MM.1S (cell line): Measurements from ENCODE around the gene ZNF487.
"Not testable (repeated sequence)": the region's sequence is repeated elsewhere in the genome, so short reads cannot be mapped to it uniquely, and the experiment has no call there.

Experiments used
- DNase-seq: peaks from one replicate; pipeline ENCODE4 v3.0.0-alpha.2; 2015
- H2AFZ ChIP-seq: fragments of 300-600 bp; sonication (generic); 2 replicates; pipeline ENCODE4 v1.6.0; 2016; ENCODE audit warnings: antibody characterized with exemption, low read length
- H3F3A ChIP-seq: fragments of 300-600 bp; sonication (generic); 2 replicates; pipeline ENCODE4 v1.6.1; 2016; ENCODE audit warnings: mild to moderate bottlenecking, antibody characterized with exemption, low read length, moderate library complexity, mixed read lengths; ENCODE audit not compliant: insufficient read depth
- H3K27ac ChIP-seq: fragments of 300-600 bp; sonication (generic); 2 replicates; pipeline ENCODE4 v1.5.1; 2016; ENCODE audit warnings: mild to moderate bottlenecking, low read length
- H3K27me3 ChIP-seq: fragments of 300-600 bp; sonication (generic); replicated peaks from 2 replicates; pipeline ENCODE4 v1.6.0; 2016; ENCODE audit warnings: low read length; ENCODE audit not compliant: insufficient read depth
- H3K36me3 ChIP-seq: fragments of 300-600 bp; sonication (generic); replicated peaks from 2 replicates; pipeline ENCODE4 v1.6.1; 2016; ENCODE audit warnings: mild to moderate bottlenecking, low read length, mixed read lengths; ENCODE audit not compliant: insufficient read depth
- H3K4me1 ChIP-seq: fragments of 300-600 bp; sonication (generic); 2 replicates; pipeline ENCODE4 v1.6.1; 2016; ENCODE audit warnings: low read length, mixed read lengths
- H3K4me2 ChIP-seq: fragments of 300-600 bp; sonication (generic); 2 replicates; pipeline ENCODE4 v1.6.0; 2016; ENCODE audit warnings: low read depth, low read length
- H3K4me3 ChIP-seq: fragments of 300-600 bp; sonication (generic); 2 replicates; pipeline ENCODE4 v1.5.1; 2016; ENCODE audit warnings: low read length, mixed read lengths
- H3K79me2 ChIP-seq: fragments of 300-600 bp; sonication (generic); 2 replicates; pipeline ENCODE4 v1.6.1; 2016; ENCODE audit warnings: mixed run types, low read length, mixed read lengths
- H3K9ac ChIP-seq: fragments of 300-600 bp; sonication (generic); 2 replicates; pipeline ENCODE4 v1.6.1; 2016; ENCODE audit warnings: low read length, mixed read lengths
- H3K9me2 ChIP-seq: fragments of 300-600 bp; sonication (generic); replicated peaks from 2 replicates; pipeline ENCODE4 v1.6.1; 2016; ENCODE audit warnings: mild to moderate bottlenecking, low read length, mixed read lengths; ENCODE audit not compliant: insufficient read depth
- H3K9me3 ChIP-seq: fragments of 300-600 bp; sonication (generic); replicated peaks from 2 replicates; pipeline ENCODE4 v1.6.1; 2016; ENCODE audit warnings: mild to moderate bottlenecking, low read length, mixed read lengths; ENCODE audit not compliant: insufficient read depth
- H4K20me1 ChIP-seq: fragments of 300-600 bp; sonication (generic); 2 replicates; pipeline ENCODE4 v1.6.1; 2016; ENCODE audit warnings: mild to moderate bottlenecking, low read length, moderate library complexity, mixed read lengths; ENCODE audit not compliant: insufficient read depth
- CTCF ChIP-seq: fragments of 300-600 bp; sonication (generic); IDR thresholded peaks from 2 replicates; pipeline ENCODE4 v1.5.1; 2016; ENCODE audit warnings: antibody characterized with exemption, low read length, mixed read lengths
- EZH2 ChIP-seq: fragments of 300-600 bp; sonication (generic); optimal IDR thresholded peaks from 2 replicates; pipeline ENCODE3; 2017; ENCODE audit warnings: low read depth, mild to moderate bottlenecking, antibody characterized with exemption, low read length, mixed read lengths
- EZH2phosphoT487 ChIP-seq: fragments of 300-600 bp; sonication (generic); IDR thresholded peaks from 2 replicates; pipeline ENCODE4 v1.6.1; 2018; ENCODE audit warnings: antibody characterized with exemption, low read length

Gene ZNF487

GRCh38 chr10:43448742-43449141 lies 11.8 kb downstream of the ZNF487 start:
- H3K4me1 ChIP-seq, result peaks cover 23% of the 10 kb centered on the region

GRCh38 chr10:43452356-43452914 lies 15.5 kb downstream of the ZNF487 start:
- H3K9ac ChIP-seq, result peak overlapping the region; percentile 67

More at GRCh38 chr10:43448742-43449141, 11.8 kb downstream of the ZNF487 start:
- Histone ChIP-seq H3K79me2 (peaks cover 12% of the 10 kb centered on the region), H4K20me1 (no peaks in the 10 kb centered on the region), H3K27me3 (no peaks in the 10 kb centered on the region), H3K4me2 (no peak overlapping the region), H3K9ac (no peak overlapping the region), H3K9me3 (no peaks in the 10 kb centered on the region), H2AFZ (no peak overlapping the region), H3K9me2 (no peaks in the 10 kb centered on the region), H3F3A (peaks cover 32% of the 10 kb centered on the region), H3K27ac (no peak overlapping the region), H3K4me3 (no peak overlapping the region), H3K36me3 (no peaks in the 10 kb centered on the region)
- DNase-seq, result no peak
- no peak for TF ChIP-seq CTCF
- TF ChIP-seq EZH2, result no peak
- no peak for TF ChIP-seq EZH2phosphoT487

GRCh38 chr10:43453266-43453831 lies 16.4 kb downstream of the ZNF487 start:
- no peak overlapping the region for H3K4me3 ChIP-seq
- H2AFZ ChIP-seq, result no peak overlapping the region
- H3K79me2 ChIP-seq, result peaks cover 13% of the 10 kb centered on the region
- H3K4me1 ChIP-seq, result peaks cover 30% of the 10 kb centered on the region
- H4K20me1 ChIP-seq, result no peaks in the 10 kb centered on the region
- no peaks in the 10 kb centered on the region for H3K27me3 ChIP-seq
- TF ChIP-seq CTCF, result no peak
- TF ChIP-seq EZH2, result no peak
- TF ChIP-seq EZH2phosphoT487, result no peak
- H3K9ac ChIP-seq, result peak overlapping the region; percentile 67; the same call in 1 of the 2 replicates
- H3K36me3 ChIP-seq, result no peaks in the 10 kb centered on the region
- DNase-seq, result no peak
- peak overlapping the region; percentile 84 for H3K4me2 ChIP-seq
- H3K27ac ChIP-seq, result peak overlapping the region; percentile 97
- H3K9me3 ChIP-seq, result no peaks in the 10 kb centered on the region
- no peaks in the 10 kb centered on the region for H3K9me2 ChIP-seq
- peaks cover 40% of the 10 kb centered on the region for H3F3A ChIP-seq

More at GRCh38 chr10:43452356-43452914, 15.5 kb downstream of the ZNF487 start:
- H3K27ac ChIP-seq, result peak overlapping the region; percentile 97
- H3K4me1 ChIP-seq, result peaks cover 30% of the 10 kb centered on the region
- H4K20me1 ChIP-seq, result no peaks in the 10 kb centered on the region
- H3K27me3 ChIP-seq, result no peaks in the 10 kb centered on the region
- DNase-seq, result peak; percentile 14
- H3K4me3 ChIP-seq, result peak overlapping the region; percentile 23; the same call in 1 of the 2 replicates
- H2AFZ ChIP-seq, result 0 out of 2 replicates have a peak overlapping the region, but pooled peaks have one; percentile 16
- H3F3A ChIP-seq, result peaks cover 40% of the 10 kb centered on the region
- H3K36me3 ChIP-seq, result no peaks in the 10 kb centered on the region
- H3K4me2 ChIP-seq, result peak overlapping the region; percentile 84
- no peak for TF ChIP-seq EZH2
- no peak for TF ChIP-seq CTCF
- no peak for TF ChIP-seq EZH2phosphoT487
- H3K9me3 ChIP-seq, result no peaks in the 10 kb centered on the region
- H3K79me2 ChIP-seq, result peaks cover 13% of the 10 kb centered on the region
- H3K9me2 ChIP-seq, result no peaks in the 10 kb centered on the region

GRCh38 chr10:43454025-43454424 lies 17.1 kb downstream of the ZNF487 start:
- H3K27me3 ChIP-seq, H3K4me3 ChIP-seq, H3K9ac ChIP-seq, H4K20me1 ChIP-seq, H3K9me3 ChIP-seq, H3K9me2 ChIP-seq, DNase-seq, H2AFZ ChIP-seq, H3K36me3 ChIP-seq: not testable (repeated sequence)
- peaks cover 30% of the 10 kb centered on the region for H3K4me1 ChIP-seq
- peak overlapping the region; percentile 85 for H3K4me2 ChIP-seq
- H3K79me2 ChIP-seq, result peaks cover 13% of the 10 kb centered on the region
- peaks cover 40% of the 10 kb centered on the region for H3F3A ChIP-seq
- H3K27ac ChIP-seq, result peak overlapping the region; percentile 85; the same call in 1 of the 2 replicates

- not testable (repeated sequence) for H3K36me3 ChIP-seq, H3K27me3 ChIP-seq, H3K9ac ChIP-seq, H4K20me1 ChIP-seq, H3K9me2 ChIP-seq, H3K27ac ChIP-seq, H3K9me3 ChIP-seq, DNase-seq, H3K4me3 ChIP-seq
- Histone ChIP-seq H3K4me1 (peaks cover 30% of the 10 kb centered on the region), H3K79me2 (peaks cover 13% of the 10 kb centered on the region), H3K4me2 (peak overlapping the region; percentile 91), H3F3A (peaks cover 36% of the 10 kb centered on the region), H2AFZ (peak overlapping the region; percentile 85)
Measured at GRCh38 chr10:43456561-43456960, 19.6 kb downstream of the ZNF487 start.
